WERI-Rb-1 (cell line): ENCODE results near the gene MXRA8.

ENCODE experiments used
- DNase-seq: peaks from one replicate; pipeline ENCODE4 v3.0.0-alpha.2; 2020
- H3K27ac ChIP-seq: fragments of 250-450 bp; sonication (Bioruptor Pico); 2 replicates; pipeline ENCODE4 v1.5.1; 2020; ENCODE audit warnings: mild to moderate bottlenecking, moderate library complexity
- H3K27me3 ChIP-seq: fragments of 250-450 bp; sonication (Bioruptor Pico); 2 replicates; pipeline ENCODE4 v1.5.1; 2021; ENCODE audit warnings: mild to moderate bottlenecking, low read depth, moderate library complexity; ENCODE audit not compliant: insufficient read depth, severe bottlenecking
- H3K36me3 ChIP-seq: fragments of 250-450 bp; sonication (Bioruptor Pico); 2 replicates; pipeline ENCODE4 v1.5.1; 2020; ENCODE audit warnings: mild to moderate bottlenecking, moderate library complexity
- H3K4me3 ChIP-seq: 2 replicates; pipeline ENCODE4 v1.5.1; 2011; ENCODE audit warnings: low read depth, mild to moderate bottlenecking, control low read depth, low read length
- H3K9me3 ChIP-seq: fragments of 250-450 bp; sonication (Bioruptor Pico); 2 replicates; pipeline ENCODE4 v1.5.1; 2021; ENCODE audit warnings: mild to moderate bottlenecking, moderate library complexity; ENCODE audit not compliant: severe bottlenecking
- CTCF ChIP-seq: IDR thresholded peaks from 2 replicates; pipeline ENCODE4 v1.5.1; 2011; ENCODE audit warnings: low read depth, mild to moderate bottlenecking, control low read depth, inconsistent platforms, low read length

The MXRA8 gene

GRCh38 chr1:1345860-1346500 lies 12.4 kb downstream of the MXRA8 start:
- no peak for DNase-seq
- H3K27ac ChIP-seq = no peak overlapping the region; the same call in 1 of the 2 replicates
- H3K27me3 ChIP-seq = no peaks in the 10 kb centered on the region
- H3K4me3 ChIP-seq = no peak overlapping the region
- TF ChIP-seq CTCF = no peak
- peaks cover 26% of the 10 kb centered on the region for H3K36me3 ChIP-seq
- no peaks in the 10 kb centered on the region for H3K9me3 ChIP-seq

DNA sequence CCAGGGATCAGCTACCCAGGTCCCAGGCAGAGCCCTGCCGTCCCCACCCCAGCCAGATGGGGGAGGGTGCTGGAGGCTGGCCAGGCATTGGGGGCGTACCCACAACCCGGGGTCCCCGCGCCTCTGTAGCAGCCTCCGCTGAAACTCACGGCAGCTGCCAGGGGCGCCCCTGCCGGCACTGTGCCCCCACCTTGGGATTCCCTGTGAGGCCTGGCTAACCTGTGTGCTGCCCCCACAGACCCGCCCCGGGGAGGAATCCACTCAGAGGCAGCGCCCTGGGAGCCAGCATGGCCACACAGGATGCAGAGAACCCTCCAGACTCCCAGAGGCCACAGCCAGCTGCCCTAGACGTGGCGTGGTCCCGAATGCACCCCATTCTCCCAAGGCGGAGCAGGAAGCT lies 13.0 kb downstream of the MXRA8 start:
- Histone ChIP-seq H3K27me3 (no peaks in the 10 kb centered on the region), H3K36me3 (peaks cover 29% of the 10 kb centered on the region), H3K27ac (peak overlapping the region; percentile 42), H3K4me3 (no peak overlapping the region), H3K9me3 (no peaks in the 10 kb centered on the region)
- TF ChIP-seq CTCF = no peak
- DNase-seq = no peak

DNA sequence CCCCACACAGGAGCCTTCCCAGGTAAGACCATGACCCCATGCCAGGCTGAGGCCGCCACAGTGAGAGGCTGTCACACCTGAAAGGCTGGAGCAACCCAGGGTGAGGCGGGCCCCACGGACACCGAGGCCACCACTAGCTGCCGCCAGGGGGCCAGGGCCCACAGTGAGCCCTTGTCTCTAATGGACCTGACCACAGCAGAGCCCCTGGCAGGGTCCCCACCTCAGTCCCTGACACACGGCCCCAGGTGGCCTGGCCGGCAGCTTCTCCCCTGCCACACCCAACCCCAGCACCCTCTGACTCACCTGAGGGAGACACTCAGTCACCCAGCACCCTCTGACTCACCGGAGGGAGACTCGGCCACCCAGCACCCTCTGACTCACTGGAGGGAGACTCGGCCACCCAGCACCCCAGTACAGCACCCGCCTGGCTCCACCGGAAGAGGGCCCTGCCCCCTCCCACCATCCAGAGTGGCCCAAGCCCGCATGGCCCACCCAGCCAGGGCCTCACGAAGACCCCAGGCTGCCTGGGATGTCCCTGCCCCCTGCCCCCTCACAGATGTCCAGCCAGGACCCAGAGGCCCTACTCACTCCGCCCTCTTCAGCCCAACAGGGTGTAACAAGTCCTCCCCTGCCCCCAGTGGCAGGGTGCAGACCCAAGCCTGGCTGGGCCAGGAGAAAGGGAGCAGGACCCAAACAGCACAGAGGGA lies 13.5 kb downstream of the MXRA8 start:
- H3K36me3 ChIP-seq = peaks cover 34% of the 10 kb centered on the region
- no peaks in the 10 kb centered on the region for H3K9me3 ChIP-seq
- peak; percentile 93 for TF ChIP-seq CTCF
- H3K27ac ChIP-seq = peak overlapping the region; percentile 42
- DNase-seq = peak; percentile 71
- H3K4me3 ChIP-seq = no peak overlapping the region
- H3K27me3 ChIP-seq = no peaks in the 10 kb centered on the region

- H3K27me3 ChIP-seq = no peaks in the 10 kb centered on the region
- DNase-seq = no peak
- no peaks in the 10 kb centered on the region for H3K9me3 ChIP-seq
- no peak overlapping the region for H3K4me3 ChIP-seq
- peaks cover 38% of the 10 kb centered on the region for H3K36me3 ChIP-seq
- H3K27ac ChIP-seq = peak overlapping the region; percentile 42; the same call in 1 of the 2 replicates
- TF ChIP-seq CTCF = no peak
Observed at GRCh38 chr1:1343811-1344421, 14.4 kb downstream of the MXRA8 start.

- Histone ChIP-seq H3K9me3 (no peaks in the 10 kb centered on the region), H3K27me3 (no peaks in the 10 kb centered on the region), H3K36me3 (peaks cover 43% of the 10 kb centered on the region), H3K4me3 (no peak overlapping the region), H3K27ac (no peak overlapping the region)
- TF ChIP-seq CTCF = no peak
- DNase-seq = no peak
Observed at GRCh38 chr1:1342584-1343115, 15.7 kb downstream of the MXRA8 start.
